CD4-positive, alpha-beta T cell treated with Interleukin-15 for 1 hour (primary cell): ENCODE measurements around the gene CCNI.
"Not testable (repeated sequence)": the region's sequence is repeated elsewhere in the genome, so short reads cannot be mapped to it uniquely, and the experiment has no call there.

Experiments used
- DNase-seq: peaks from one replicate; pipeline ENCODE4 v3.0.0-alpha.2; 2020

Gene CCNI

DNA sequence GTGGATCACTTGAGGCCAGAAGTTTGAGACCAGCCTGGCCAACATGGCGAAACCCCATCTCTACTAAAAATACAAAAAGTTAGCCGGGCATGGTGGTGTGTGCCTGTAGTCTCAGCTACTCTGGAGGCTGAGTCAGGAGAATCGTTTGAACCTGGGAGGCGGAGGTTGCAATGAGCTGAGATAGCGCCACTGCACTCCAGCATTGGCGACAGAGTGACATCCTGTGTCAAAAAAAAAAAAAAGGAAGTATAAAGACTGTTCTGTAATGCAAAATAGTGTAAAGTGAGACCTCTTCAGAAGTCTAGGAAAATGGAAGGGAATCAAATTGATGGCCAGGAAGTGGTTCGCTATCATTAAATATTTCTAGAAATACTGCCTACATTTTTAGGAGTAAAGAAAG is 5.0 kb upstream of the CCNI start:
- DNase-seq, result peak; percentile 20

DNA sequence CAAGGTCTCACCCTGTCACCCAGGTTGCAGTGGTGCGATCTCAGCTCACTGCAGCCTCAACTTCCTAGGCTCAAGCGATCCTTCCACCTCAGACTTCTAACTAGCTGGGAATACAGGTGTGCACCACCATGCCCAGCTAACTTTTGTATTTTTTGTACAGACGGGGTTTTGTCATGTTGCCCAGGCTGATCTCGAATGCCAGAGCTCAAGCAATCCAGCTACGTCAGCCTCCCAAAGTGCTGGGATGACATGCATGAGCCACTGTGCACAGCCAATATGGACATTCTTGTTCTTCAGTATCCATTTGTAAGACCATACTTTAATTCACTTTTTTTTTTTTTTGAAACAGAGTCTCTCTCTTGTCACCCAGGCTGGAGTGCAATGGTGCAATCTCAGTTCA is 3.5 kb upstream of the CCNI start:
- no peak for DNase-seq

DNA sequence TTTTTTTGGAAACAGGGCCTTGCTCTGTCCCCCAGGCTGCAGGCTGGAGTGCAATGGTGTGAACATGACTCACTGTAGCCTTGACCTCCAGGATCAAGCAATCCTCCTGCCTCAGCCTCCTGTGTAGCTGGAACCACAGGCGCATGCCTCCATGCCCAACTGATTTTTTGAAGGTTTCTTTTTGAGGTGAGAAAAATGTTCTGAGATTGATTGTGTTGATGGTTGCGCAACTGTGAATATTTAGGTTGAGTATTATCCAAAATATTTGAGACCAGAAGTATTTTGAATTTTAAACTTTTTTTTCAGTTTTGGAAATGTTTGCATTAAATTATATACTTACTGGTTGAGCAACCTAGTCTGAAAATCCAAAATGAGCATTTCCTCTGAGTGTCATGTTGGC is 2.6 kb upstream of the CCNI start:
- DNase-seq, result no peak

DNA sequence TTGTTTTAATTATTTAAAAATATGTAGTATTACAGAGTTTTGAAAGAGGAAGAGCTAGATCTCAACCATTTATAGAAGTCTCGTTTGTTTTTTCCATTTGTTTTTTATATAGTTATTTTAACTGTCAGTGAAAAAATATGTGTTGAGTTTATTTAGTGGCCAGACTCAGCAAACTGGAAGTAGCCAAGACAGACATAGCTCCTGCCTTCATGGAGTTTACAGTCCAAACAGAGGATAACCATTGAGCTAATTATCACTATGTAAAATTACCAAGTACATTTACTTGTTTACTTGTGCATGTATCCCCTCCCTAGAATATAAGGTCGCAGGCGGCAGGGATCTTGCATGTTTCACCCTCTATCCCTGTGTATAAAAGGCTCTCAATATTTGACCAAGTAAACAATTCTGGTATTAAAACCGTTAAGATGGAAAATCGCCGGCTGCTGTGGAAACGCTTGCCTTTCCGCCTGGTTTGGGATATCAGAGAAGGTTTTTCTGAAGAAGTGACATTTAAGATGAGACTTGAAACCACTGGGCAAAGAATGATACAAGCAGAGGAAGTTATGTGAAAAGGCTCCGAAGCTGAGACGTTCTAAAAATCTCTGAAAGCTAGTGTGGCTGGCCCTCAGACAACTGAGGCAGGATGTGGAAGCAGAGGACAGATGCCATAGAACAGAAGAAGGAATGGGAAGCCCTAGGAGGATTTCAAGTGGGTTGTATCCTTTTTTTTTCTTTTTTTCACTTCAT is 1.3 kb upstream of the CCNI start:
- no peak for DNase-seq

DNA sequence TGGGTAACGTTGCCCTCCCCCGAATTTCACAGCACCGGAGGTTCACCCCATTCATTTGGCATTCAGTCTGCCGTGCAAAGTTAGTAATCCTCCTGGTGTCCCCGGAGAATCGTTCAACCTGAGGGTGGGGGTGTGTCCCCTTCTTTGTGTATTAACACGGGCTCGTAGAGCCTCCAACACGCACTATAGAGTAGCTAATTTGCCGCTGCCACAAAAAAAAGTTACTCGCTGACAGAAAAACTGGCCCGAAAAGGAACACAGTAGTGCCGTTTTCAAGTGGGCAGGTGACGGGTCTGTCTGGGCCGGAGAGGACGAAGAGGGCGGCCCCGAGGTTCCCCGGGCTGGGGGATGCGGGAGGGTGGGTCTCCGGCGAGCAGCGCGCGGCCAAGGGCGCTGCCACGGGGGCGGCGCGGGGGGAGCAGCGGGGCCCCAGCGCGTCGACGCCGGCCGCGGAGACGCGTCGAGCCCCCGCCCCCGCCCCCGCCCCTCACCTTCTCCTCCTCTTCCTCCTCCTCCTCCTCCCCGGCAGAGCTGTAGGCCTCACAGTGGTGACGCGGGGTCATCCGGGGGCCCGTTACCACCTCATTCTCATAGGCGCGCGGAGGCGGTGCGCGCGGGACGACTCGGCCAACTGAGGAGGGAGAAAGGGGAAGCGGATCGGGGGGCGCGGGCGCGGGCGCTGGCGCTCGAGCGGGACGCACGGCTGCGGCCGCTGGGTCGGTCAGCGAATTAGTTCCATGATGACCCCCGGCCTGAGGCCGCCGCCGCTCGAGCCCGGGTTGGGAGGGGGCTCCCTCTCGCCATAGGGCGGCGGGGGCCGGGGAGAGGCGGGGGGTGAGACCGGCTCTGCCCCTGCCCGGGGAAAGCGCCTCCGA is 571 bp downstream of the CCNI start:
- DNase-seq, result peak; percentile 90

DNA sequence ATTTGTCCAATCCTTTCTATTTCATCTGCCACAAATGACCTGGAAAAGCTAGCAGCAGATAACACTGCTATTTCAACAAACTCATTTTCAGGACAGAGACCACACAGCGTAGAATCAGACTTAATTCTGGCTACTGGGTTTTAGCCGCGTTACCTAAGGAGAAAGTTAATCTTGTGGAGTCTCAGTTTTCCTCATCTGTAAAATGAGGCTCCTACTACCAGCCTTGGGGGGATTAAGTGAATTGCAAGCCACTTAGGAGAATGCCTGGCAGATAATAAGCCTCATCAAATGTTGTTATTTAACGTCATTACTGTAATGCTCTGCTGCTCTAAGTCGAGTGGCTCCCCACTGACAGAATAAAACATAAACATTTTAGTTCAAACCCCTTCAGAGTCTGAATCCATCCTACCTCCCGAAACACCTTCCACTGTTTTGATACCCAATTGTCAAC is 1.4 kb downstream of the CCNI start:
- DNase-seq, result no peak

DNA sequence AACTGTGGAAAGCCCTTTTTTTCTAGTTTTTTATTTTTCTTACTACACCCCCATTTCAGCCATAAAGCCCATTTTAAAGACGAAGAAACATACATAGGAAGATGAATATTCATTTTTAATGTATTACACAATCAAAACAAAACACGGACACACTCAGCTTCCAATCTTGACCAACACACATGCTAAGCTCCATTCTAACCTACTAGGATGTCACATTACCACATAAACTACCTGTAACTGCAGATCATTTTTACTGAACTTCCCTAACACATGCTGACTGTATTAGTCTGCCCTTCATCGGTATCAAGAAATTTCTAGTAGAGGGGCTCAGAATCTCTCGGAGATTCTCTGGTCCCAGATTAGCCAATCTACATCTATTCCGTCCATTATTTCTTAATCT is 1.8 kb downstream of the CCNI start:
- no peak for DNase-seq

DNA sequence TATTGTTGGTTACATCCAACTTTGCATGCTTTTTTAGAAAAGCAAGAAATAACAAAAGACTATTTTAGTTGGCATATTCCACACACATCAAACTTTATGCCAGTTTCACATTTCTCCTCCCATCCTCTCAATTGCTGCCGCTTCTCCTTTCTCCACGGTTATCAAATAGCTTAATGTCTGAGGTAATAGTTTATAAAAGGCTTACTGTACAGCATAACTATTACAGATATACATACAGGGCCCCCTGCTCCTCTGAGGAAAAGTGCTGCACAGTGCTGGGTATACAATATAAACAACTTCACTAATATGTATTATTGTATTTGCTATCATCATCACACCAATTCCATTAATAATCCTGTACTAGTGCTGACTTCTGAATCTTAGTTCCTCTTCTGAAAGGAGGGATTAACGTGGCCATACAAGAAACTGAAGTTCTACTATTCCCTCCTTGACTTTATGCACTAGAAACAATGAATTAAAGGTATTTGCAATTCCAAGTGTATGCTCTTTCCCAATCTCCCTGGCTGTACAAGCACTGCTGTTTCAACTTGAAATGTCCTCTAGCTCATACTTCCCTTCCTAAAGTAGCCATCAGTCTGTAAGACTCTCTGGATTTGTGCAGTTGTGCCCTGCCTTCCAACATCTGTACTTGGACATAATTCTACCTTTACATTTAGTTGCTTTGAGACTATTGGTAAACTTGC is 2.5 kb downstream of the CCNI start:
- no peak for DNase-seq

DNA sequence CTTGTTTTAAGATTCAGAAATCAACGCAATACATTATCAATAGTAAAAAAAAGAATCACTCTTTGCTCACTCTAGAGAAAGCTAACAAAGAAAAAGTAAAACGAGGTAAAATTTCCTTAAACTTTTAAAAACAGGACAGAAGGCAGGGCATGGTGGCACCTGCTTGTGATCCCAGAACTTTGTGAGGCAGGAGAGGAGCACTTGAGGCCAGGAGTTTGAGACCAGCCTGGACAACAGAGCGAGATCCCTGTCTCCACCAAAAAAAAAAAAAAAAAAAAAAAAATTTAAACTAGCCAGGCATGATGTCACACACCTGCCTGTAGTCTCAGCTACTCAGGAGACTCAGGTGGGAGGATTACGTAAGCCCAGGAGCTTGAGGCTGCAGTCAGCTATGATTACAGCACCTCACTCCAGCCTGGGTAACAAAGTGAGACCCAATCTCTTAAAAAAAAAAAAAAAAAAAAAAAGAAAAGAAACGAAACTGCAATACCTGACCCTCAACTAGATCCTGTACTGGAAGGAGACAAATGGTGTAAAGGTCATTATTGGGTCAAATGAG is 3.5 kb downstream of the CCNI start:
- peak; percentile 77 for DNase-seq

DNA sequence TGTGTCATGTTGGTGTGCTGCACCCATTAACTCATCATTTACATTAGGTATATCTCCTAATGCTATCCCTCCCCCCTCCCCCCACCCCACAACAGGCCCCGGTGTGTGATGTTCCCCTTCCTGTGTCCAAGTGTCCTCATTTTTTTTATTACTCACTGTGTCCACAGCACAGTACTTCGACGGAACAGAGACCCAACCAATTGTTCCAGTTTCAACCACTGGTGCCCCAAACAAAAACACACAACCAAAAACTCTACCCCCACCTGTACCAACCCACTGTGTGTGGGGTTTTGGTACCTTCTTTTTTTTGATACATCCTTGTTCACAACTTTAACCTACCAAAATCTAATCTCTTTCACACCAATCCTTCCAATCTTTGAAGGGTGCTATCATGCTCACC is 6.3 kb downstream of the CCNI start:
- not testable (repeated sequence) for DNase-seq

DNA sequence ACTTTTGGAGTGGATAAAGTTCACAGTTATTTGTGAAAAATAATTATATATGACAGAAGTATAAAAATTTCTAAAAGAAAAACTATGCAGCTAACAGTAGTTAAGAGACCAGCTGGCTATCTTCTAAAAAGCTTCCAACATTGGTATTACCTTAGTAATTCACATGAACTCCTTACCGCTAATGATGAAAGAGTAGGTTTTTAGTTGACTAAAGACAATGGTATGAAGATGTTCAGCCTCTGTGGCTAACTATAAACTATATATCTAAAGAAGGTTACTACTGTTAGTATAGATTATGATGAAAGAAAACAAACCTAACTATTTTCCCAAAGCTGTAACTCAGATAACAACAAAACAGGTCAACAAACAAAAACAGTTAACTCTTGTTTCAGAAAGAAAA is 10.4 kb downstream of the CCNI start:
- DNase-seq, result no peak

DNA sequence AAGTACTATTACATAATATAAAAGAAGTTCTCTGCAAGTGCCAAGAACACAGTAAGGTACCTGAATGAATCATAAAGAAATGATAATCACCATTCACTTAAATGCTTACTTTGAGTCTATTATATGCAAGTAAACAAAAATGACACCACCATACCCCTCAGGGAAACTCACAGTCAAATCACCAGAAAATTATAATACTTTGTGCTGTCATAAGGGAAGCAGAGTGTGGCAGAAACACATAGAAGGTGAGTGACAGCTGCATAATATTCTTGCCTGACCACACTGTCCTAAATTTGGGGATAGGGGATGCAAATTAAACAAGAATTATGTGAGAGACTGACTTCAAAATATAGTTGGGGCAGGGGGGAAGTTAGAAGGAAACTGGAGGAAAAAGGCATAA is 12.9 kb downstream of the CCNI start:
- DNase-seq, result no peak

DNA sequence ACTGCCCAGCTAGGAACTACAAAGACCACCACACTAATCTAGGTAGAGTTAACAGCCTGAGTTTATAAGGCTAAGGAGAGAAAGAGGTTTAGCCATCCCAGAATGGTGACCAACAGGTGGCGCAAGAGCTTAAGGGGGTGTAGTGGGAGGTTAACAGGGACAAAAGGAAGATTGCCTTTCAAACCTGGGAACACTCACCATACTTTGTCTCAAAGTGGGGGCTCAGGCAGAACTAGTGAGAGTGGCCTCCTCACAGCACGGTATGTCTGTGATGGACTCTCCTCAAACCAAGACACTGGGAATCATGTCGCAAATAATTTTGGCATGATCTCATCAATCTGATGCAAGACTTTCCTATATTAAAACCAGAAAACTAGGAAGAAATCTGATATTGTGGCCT is 23.4 kb downstream of the CCNI start:
- peak; percentile 45 for DNase-seq

DNA sequence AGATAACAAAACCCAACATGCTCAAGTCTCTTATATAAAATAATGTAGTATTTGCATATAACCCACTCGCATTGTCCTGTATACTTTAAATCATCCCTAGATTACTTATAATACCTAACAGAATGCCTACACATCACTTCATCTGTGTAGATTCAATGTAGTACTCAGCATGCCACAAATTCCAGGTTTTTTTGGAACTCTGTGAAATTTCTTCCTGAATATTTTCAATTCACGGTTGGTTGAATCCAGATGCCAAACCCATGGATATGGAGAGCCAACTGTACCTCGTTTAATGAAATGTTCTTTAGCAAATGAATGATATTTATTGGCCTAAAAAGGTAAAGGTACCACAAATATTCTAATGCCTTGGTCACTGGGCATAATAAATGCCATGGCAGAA is 24.8 kb downstream of the CCNI start:
- no peak for DNase-seq

DNA sequence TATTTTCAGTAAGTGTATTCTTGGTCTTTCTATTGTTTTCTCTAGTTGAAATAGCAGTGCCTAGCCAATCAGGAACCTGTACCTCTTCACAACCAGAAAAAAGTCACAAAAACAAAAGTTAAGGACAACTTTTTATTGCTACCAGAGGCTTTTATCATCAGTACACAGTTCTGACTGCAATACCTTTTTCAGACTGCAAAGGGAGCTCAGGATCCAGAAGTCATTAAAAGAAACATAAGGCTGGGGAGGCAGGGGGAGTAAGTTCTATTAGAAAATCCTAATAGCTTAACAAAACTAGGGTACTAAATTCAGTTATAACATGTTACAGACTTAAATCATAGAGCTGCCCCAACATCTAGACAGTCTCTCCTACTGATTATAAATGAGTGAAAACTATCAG is 28.8 kb downstream of the CCNI start:
- DNase-seq, result no peak

DNA sequence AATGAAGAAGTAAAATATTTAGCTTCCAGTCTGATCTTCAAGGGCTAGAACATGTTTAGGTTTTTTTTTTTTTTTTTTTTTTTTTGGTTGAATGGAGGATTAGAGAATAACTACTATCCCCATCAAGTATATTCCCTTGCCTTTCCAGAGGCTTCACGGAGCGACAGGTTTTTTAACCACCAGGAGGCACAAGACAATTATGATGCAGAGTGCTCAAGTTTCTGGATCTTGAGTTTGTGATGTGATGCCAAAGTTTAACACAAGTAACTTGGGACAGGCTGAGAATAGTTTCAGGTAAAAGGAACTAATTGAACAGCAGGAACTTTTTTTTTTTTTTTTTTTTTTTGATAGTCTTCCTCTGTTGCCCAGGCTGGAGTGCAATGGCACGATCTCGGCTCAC is 30.3 kb downstream of the CCNI start:
- DNase-seq, result no peak

DNA sequence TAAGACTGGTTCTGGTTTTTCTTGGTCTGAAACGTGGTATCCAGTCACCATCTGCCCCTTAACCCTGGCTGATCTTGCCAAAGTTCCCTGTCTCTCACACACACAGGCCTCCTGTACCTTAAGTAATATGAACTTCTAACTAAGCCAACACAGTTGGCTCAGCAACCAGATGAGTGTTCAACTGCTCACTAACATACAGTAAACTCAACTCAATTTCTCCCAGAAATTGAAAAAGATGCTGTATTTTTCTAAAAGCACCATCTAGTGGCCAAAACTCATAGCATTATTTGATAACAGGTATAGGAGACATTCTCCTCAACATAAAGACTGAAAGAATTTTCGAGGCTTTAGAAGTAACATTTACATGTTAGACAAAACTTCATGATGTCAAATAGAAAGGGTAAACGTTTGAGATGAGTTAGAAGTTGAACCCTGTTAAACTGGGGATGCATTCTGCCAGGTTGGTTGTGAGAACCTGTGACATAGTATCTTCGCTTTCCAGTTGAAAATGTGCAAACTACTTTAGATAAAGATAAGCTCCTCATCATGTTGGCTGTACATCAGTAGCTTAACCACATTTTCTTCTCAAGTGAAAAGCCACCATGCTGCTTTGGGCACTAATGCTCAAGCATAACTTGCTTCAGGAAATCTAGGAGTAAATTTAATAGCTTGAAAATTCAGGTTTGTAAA is 31.2 kb downstream of the CCNI start:
- DNase-seq, result no peak

DNA sequence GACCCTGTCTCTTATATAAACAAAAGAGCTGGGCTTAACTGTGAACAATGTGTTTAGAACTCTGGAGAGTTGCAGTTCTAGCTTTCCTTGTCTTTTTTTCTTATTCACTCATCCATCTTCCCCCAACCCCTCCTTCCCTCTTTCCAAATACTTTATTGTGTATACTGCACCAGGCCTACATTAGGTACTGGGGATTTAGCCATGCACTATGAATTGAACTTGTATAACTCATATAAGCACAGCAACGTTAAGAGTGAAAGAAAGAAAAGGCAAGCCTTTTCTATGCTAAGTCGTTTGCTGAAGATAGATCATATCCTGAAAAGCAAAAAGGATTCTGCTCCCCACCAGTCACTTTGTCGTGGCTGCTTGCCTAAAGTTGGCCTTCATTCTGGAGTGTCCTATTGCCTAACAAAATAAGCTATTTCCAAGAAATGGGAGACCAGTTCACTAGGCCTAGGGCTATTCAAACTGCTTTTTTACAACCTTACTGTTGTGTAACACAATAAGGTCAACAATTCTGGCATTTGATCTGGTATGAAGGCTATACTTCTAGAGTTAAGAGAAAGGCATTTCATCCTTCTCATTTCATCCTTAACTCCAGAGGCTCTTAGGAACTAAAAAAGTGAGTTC is 32.2 kb downstream of the CCNI start:
- DNase-seq, result no peak

DNA sequence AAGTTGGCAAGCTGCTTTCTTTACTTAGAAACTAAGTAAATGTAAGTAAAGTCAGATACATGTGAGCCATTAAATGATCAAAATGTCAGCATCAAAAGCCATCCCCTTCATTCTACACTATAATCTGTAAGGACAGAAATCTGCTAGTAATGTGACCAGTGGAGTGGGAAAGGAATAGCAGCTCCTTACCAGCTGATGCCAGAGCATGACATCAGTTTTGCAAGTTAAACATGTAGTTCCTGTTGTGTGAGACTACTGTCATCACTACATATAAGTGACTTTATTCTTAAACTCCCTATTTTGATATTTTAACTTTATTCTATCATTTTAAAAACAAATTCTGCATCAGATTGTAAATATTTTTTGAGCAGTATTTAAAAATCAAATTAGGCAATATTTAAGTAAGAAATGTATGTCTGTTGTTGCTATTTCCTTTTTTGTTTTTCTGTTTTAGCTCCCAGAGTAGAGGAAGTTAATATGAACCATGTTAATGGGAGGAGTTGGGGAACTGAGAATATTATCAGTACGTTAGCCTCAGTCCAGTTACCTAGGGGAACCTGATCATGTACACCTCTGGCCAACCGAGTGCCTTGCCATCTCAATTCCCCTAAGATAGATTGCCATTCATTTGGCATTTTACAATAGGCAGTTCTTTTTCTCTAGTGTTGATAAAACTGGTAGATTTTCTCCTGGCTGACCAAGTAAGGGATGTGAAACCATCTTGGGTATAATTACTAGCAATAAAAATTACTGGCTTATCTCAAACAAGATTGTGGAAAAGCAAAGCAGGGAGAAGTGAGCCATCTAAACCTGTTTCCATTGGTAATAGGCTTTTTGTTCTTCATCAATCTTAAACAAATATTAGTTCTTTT is 34.7 kb downstream of the CCNI start:
- DNase-seq, result no peak

DNA sequence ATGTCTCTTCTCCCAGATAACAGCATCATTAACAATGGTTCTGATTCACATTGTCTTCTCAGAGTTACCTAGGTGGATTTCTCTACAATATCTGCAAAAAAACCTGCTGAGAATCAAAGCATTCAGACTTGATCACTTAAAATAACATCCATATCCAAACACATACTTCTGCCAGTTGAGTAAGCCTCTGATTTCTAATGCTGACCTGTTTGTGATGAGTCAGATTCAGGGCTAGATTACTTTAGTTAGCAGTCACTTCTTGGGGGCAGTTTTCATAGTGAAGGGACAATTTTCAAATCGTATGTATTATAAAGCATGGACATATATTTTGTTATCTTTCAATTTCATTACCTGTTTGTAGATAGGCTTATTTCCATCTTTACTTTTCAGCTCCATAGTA is 35.5 kb downstream of the CCNI start:
- no peak for DNase-seq

DNA sequence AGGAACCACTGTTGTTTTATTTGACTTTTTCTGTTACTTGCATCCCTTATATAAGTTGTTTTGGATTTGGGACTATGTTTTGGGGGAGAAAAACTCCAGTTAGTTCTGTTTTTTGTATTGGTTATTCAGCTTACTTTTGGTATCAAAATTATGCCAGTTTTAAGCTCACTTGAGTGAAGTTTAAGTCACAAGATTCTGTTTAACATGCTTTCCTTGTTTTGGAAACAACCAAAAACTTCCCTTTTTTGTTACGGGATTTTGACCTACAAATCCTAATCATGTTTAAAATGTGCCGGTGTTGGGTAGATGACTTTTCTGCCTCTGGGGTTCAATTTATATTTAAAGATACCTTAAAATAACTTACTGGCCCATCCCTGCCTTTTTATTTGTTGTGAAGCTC is 36.0 kb downstream of the CCNI start:
- DNase-seq, result no peak
